HG03469 (cell line): ENCODE measurements around the gene ARHGAP19.

Source experiments
- ATAC-seq: cut with Tn5 transposase; IDR thresholded peaks from one replicate; pipeline ENCODE4 v1.9.1; 2021; ENCODE audit warnings: mild to moderate bottlenecking, moderate library complexity, moderate number of reproducible peaks; ENCODE audit not compliant: unreplicated experiment

ARHGAP19 gene, protein sequence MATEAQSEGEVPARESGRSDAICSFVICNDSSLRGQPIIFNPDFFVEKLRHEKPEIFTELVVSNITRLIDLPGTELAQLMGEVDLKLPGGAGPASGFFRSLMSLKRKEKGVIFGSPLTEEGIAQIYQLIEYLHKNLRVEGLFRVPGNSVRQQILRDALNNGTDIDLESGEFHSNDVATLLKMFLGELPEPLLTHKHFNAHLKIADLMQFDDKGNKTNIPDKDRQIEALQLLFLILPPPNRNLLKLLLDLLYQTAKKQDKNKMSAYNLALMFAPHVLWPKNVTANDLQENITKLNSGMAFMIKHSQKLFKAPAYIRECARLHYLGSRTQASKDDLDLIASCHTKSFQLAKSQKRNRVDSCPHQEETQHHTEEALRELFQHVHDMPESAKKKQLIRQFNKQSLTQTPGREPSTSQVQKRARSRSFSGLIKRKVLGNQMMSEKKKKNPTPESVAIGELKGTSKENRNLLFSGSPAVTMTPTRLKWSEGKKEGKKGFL

DNA sequence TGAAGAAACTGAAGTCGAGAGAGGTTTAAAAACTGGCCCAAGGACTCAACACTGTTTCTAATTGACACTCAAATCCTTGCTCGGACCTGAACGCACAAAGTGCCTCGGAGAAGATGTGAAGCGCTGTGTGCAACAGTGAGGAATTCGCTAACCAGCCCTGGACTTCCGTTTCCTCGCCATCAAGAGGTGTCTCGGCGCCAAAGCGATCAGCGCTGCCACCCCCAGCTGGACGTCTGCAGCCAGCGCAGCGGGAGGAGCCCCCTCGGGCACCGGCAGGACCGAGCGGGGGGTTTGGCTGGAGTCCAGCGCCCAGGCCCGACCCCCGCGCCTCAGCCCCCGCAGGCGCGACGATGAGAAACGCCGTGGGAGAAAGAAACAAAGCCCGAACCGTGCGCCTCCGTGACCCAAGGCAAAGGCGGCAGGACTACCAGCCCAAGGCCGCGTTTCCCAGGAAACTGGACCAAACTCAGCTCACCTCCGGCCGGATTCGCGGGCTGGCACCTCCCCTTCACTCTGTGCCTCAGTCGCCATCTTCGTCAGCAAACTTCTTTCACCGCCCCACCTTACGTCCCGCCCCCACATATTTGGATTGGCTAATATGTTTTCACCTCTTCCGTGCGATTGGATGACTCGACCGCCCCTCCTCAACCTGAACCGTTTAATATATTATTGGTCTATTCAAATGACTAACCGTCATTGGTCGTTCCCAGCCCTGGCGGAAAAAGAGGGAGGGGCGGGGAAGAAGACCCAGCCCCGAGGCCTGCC, at the start of gene ARHGAP19:
ARHGAP19 (minus strand) TSS at position 541 of the 765 bp plus-strand sequence; CDS start at position 531, 10 bp downstream.
- ATAC-seq: peak; percentile 92

DNA sequence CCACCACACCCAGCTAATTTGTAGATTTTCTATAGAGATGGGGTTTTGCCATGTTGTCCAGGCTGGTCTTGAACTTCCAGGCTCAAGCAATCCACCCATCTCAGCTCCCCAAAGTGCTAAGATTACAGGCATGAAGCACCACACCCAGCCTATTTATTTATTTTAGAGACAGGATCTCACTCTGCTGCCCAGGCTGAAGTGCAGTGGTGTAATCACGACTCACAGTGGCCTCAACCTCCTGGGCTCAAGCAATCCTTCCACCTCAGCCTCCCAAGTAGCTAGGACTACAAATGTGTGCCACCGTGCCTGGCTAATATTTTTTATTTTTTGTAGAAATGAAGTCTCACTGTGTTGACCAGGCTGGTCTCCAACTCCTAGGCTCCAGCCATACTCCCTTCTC, 49.0 kb upstream of the ARHGAP19 start:
- no peak for ATAC-seq

DNA sequence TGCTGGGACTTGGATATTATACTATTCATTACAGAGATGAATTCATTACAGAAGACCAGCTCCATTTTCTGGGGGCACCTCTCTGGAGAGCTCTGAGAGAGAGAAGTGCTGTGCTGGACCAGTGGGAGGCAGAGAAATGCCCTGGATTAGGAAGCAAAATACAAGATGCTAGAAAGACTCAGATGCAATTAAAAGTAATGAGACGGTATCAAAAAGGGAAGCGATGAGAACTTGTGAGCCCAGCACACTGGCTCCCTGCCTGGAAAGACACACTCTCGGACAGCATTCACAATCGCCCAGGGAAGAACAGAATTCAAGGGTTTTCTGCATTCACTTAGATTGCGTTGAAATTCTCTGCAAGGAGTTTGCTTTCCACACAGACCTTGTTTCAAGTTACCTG, 45.6 kb upstream of the ARHGAP19 start:
- ATAC-seq: no peak

DNA sequence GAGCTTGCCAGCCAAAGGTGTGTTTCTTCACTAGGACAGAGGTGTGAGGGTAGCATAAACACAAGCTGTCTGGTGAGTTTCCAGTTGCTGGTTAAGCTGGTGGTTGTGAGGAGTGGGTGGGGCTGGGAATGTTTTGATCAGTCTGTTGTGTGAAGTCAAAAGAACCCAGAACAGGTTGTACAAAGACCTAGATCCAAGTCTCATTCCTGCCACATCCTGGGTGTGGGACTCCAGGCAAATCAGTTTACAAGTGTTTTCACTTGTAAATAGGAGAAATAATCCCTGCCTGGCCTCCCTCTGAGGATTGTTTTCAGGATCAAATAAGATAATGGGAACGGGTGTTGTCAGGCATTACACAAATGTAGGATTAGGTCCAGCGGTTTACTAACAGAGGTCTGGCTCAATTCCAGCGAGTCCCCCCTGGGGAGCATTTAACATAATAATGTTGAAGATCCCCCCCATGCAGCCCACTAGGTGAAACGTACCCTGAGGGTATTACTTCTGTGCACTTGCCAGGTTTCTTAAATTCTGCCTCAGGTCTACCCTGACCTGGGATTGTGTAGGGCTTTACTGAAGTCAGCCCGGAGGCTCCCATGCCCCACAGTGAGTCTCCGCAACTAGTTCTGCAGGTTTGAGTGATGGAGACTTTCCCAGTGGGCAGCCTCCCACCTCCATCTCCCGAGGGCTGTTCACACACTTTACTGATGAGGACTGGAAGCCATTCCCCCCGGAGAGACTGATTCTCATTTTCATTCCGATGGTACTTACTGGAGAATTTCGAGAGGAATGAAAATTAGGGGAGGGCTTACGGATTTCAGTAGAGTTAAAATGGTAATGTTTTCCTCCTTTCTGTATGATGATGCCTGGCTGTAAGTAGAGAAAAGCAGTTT, 44.8 kb upstream of the ARHGAP19 start:
- ATAC-seq: no peak

DNA sequence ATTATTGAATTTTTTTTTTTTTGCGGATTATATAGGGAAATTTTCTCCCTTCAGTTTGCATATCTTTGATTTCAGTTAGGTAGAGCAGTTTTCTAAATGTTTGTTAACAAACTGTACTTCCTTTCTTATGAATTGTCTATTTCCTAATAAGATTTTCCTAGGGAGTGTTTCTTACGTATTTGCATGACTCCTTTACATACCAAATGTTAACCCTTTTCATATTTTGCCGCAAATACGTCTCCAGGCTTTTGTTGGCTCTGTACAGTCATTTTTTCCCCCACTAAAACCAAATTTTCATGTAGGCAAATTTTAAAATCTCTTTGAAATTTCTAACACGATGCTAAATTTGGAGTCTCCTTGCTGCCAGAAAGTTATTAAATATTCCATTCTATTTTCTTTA, 44.0 kb upstream of the ARHGAP19 start:
- ATAC-seq: no peak

DNA sequence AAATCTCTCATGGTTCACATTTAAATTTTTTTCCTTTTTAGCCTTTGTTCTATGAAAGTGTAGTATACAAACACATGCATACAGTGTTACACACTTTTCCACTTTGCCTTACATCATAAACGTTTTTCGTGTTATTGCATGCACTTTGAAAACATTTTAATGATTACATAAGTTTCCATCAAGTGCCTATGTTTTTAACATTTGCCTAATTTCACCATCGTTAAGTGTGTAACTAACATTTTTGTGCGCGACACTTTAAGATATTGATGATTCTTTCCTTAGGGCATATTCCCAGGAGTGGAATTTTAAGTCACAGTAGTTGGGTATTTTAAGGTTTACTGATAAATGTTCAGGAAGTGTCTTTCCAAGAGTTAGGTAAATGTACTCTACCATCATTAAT, 43.6 kb upstream of the ARHGAP19 start:
- no peak for ATAC-seq

DNA sequence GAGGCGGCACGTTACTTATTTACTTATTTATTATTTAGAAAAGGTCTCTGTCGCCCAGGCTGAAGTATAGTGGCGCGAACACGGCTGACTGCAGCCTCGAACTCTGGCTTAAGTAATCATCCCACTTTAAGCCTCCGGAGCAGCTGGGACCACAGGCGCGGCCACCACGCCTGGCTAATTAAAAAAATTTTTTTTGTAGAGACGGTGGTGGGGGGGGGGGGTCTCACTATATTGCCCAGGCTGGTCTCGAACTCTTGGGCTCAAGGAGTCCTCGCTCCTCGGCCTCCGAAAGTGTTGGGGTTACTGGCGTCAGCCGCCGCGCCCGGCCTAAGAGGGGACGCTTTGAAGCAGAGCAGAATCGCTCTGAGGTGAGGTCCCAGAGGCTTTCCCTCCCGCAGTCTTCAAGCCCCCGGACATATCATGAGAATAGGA, 42.8 kb upstream of the ARHGAP19 start:
- no peak for ATAC-seq

DNA sequence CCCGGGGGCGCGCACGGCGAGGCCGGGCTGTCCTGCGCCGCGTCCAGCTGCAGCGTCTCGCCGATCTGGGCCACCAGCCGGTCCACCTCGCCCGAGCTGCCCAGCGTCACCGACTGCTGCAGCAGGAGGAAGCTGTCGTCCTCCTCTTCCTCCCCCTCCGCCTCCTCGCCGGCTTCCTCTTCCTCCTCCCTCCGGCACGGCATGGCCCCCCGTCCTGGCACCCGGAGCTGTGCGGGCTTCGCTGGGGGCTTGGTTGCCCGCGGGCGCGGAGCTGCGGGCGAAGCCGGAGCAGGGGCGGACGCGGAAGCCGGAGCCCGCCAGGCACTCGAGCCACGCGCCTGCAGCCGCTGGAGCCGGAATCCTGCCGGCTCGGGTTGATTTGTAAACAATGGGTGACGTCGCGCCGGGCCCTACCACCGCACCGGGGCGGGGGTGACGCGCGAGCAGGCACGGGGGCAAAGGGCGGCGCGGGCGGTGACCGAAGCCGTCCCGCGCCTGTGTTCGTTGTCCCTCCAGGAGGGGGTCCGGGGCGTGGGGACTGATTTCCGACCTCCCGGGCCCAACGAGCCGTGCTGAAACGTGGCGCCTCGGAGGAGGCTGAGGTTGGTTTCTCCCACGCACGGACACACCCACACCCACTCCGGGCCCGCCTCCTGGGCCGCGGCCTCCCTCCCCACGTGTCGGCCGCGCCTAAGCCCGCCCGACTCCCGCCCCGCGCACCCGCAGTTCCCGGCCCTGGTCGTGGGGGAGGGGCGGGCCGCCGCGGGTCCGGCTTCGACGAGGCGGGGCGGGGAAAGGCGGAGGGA, 42.1 kb upstream of the ARHGAP19 start, which contains the start of gene FRAT2:
FRAT2 (minus strand) TSS at position 360 of the 806 bp plus-strand sequence; CDS start at position 203, 157 bp downstream.
- peak; percentile 56 for ATAC-seq

DNA sequence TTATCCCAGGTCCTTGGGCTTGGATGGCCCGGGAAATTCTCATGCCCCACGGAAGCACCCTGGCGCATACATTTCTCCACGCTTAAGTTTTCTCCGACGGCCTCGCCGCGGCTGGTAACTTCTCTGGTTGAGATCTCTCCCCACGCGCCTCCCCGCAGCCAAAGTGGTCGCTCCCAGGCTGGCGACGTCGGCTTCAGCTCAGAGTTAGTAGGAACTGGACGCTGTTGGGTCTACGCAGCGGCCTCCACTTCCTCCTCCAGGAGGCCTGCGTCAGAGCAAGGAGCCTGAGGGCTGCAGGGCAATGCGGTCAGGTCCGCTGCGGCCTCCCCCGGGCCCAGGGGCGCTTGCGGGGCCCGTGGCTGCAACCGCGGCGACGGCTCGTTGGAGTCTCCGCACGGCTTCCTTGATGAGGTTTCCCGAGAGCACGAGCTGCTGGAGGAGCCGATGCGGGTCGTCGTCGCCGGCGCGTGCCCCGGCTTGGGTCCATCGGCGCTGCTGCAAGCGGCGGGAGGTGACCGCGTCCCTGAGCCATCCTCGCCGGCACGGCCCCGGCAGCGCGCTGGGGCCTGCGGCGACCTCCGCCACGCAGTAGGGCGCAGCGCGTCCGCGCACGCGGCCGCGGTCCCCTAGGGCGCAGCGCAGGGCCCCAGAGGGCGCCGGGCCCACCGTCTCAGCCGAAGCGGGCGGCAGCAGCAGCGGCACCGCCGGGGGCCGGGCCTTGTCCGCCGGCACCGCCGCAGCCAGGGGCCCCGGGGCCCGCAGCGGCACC, 41.3 kb upstream of the ARHGAP19 start:
- no peak for ATAC-seq

DNA sequence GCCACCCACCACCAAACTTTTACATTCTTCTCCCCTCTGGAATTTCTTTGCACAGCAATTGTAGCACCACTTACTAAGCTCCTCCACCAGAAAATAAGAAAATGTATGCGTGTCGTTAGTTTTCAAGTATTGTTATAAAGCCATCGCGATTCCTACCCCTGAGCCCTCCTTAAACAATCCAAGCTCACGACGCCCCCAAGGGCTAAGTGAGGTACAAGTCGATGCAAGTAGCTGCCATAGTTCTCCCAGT, 40.8 kb upstream of the ARHGAP19 start:
- no peak for ATAC-seq

DNA sequence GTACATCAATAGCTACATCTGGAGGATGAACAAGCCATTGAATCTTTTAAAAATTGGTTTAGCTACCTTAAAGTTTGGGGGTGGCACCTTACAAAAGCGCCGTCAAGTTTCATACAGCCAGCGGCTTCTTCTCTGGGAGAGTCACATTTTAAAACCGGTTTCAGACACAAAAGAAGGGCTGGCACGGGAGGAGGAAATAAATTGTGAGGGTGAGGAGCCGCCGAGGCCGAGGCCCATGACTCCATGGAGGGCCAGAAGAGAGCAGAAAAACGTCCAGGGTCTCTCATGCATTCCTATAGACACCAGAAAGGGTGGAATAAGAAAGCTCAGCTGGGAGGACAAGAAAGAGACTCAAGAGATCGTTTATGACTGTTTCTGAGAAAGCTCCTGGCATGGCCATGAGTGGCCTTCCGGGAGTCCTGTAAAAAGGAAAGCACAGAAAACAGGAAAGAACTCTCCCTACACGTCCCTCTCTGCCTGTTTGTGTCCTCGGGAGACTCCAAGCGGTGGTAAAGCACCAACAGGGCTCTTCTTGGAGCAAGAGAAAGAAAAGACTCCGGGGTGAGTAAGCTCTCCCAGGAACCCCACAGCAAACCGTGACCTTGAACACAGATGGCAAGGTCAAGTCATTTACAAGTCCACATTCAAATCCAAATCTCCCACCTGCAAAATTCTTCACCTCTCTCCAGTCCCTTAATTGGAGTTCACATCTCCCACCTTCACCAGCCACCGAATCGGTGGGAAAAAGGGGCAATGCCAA, 40.3 kb upstream of the ARHGAP19 start:
- ATAC-seq: no peak

DNA sequence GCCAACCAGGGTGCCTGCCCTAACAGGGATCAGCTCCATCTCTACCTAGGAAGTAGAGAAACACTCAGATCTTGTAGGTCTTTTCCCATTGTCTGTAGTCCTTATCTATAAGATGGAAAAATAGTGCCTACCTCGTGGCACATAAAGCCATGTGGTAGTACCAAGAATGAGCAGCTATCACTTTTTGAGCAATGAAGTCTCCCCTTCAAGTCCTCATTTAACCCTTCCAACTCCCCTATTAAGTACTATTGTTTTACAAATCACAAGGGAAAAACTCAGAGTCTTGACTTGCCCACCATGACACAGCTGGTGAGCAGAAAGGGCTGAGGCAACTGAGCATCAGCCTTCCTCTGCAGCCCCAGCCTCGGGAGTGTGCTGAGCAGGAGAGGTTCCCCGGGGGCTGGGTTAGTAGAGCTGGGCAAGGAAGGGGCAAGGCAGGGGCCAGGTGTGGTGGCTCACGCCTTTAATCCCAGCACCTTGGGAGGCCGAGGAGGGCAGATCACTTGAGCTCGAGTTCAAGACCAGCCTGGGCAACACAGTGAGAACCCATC, 38.8 kb upstream of the ARHGAP19 start:
- ATAC-seq: no peak

DNA sequence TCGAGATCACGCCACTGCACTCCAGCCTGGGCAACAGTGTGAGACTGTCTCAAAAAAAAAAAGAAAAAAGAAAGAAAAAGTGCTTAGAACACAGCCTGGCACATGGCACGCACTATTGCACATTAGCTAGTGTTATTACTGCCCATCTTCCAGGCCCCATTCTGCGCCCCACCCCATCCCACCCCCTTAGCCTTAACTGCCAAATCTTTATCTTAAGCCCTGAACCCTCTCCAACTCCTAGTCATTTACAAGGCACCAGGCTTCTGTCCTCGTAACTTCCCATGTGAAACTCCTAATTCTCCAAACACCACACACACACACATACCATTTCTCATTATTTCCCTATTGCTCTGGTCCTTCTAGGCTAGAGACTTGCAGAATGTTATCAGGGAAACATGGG, 37.3 kb upstream of the ARHGAP19 start:
- ATAC-seq: no peak

DNA sequence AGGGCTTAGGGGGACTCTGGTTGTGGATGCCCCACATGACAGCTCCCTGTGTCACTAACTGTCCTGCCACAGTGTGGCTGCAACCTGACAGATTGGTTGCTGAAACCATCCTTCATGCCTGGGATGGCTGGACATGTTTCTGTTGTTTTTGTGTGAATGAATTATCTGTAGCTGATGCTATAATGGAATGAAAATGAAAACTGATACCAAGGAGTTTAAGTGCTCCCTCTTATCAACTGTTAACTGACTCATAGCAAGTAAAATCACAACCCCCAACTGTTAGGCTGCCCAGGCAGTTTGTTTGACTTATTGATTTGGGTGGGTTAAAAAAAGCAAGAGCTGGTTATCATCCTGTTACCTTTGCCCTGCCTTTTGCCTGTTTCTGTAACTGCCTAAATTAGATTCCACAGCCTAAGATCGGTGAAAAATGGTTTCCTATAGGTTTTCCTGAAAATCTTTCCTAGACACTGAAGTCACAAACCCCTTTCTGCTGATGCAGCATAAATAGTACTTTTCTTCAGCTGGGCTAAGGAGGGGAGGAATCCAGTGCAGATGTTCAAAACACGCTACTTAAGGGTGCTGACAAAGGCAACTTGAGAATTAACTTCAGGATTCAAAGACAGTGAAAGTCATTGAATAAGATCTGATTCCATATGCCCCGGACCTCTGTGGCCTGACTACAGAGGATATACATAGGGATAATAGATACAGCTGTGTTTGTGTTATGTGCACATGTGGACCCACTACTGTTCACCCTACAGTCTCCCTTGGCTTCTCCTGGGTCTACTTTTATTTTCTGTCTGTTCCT, 36.4 kb upstream of the ARHGAP19 start:
- ATAC-seq: no peak

DNA sequence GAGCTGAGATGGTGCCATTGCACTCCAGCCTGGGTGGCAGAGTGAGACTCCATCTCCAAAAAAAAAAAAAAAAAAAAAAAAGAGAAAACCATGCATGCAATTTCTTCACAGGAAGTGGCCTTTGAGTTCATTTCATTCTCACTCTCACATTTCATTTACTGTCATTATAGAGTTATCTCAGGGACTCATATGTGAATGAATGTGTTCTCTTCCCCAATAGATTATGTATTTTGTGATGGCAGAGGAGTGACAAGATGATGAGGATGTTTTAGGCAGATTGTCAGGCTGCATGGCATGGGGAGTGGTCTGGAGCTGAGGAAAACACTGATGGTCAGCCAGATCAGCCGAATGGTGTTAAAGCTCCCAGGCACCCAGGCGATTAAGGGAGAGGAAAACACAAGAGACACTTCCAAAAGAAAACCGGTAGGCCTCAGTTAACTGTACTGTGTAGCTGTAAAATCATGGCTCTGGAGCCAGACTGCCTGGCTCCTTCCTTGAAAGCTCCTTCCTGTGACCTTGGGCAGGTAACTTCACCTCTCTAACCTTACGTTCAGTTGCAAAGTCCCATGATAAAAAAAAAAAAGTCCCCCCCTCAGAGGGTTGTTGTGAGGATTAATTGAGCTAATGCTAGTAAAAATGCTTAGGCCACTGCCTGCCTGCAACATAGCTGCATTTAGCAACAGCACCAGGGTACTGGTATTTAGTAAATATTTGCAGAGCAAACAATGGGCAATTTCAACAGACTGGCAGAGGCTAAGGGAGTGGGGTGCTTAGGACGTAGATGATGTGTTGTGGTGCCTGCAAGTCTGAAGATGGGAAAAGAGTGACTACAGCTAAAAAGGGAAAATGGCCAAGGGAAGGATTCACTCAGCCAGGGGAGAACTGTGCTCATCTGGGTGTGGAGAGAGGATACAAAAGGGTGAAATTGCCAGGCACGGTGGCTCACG, 35.2 kb upstream of the ARHGAP19 start:
- no peak for ATAC-seq

DNA sequence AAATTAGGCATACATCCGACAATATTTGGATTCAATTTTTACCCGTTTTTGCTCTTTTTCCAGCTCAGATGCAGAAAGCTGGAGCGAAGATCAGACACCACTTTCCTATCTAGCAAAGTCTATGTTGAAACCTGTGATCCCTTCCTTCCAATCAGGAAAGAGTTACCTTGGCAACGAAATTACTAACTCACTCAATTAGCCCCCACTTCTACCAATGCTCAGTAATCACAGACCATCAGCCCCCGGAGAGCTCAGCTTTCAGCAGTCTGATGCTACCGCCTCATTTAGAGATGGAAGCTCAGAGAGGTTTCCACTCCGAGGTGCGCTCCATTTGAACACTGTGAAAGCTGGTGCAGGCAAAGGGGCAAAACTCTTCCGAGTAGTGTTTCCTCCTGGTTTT, 33.3 kb upstream of the ARHGAP19 start:
- ATAC-seq: no peak

DNA sequence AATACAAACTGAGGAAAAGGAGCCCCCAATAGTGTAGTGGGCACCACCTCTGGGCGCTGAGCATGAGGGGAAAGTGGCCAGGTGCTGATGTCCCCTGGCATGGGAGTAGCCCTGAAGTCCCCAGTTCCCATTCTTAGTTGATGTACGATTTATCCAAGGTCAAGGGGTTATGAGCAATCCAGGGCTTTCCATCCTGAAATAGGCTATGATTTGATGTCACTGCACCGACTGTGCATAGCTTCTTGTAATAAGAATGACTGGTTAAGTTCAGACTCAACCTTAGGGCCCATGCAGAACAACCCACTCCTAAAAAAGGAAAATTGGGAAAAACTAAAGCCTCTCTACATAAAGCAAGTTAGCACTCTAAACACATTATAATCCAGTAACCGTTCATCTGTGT, 31.1 kb upstream of the ARHGAP19 start:
- no peak for ATAC-seq
